NCI-H187 (cell line): Measurements from ENCODE around the gene DUSP6.
"Not testable (repeated sequence)": the region's sequence is repeated elsewhere in the genome, so short reads cannot be mapped to it uniquely, and the experiment has no call there.

Source experiments
- DNase-seq, 2 experiments: peaks; one replicate each; lab custom pipeline; 2025; lab: John Stamatoyannopoulos, UW

The DUSP6 gene

DNA sequence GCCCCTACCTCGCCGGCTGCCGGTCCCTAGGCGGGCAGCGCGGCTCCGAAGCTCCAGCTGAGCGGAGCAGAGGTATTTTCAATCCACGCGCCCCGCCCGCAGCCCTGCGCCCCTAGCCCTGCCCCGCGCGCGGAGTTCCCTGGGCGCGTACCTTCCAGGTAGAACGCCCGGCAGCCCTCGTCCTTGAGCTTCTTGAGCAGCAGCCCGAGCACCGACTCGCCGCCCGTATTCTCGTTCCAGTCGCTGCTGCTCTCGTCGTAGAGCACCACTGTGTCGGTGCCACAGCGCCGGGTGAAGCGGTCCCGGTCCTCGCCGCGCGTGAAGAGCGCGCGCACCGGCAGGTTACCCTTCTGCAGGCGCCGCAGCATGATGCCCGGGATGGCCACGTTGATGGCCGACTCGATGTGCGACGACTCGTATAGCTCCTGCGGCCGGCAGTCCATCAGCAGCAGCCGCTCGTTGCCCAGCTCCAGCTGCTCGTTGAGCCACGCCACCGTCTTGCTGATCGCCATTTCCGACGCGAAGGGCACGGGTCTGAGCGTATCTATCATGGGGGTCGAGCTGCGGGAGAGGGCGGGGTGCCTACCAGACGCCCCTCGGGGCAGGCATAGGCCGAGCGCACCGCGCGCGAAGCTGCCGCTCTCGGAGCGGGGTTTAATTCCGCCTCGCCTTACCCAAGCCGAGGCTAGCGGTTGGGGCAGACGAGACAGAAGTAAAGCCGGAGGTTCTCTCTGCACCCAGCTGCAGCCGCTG, 636 bp downstream of the DUSP6 start:
- DNase-seq: peak in 1 of 2 experiments; percentile 41

DNA sequence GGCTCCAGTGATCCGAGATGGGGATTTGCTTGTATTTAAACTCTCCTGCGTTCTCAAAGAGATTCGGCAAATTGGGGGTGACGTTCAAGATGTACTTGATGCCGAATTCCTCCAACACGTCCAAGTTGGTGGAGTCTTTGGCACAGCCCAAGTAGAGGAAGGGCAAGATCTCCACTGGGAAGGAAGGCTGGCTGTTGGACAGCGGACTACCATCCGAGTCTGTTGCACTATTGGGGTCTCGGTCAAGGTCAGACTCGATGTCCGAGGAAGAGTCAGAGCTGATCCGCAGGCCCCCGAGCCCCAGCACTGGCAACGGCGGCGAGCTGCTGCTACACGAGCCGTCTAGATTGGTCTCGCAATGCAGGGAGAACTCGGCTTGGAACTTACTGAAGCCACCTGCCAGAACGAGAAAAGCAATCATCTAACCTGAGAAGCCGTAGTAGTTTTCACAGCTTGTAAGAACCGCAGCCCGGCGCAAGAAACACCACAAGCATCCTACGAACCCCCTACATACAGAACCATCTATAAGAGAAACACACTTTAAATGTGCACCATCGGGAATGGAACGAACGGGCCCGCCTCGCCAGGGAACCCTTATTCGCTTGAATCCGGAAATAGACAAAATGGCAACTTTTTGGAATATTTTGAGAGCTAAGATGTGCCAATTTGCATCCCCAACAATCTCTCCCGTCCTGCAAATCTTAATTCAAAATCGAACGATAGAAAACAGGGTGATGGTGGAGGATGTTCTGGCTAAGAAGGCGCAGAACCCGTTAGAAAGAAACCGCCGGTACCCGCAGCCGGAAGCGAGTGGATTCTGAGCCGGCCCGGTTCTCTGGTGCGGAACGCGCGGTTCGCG, 1.4 kb downstream of the DUSP6 start:
- DNase-seq: no peak

DNA sequence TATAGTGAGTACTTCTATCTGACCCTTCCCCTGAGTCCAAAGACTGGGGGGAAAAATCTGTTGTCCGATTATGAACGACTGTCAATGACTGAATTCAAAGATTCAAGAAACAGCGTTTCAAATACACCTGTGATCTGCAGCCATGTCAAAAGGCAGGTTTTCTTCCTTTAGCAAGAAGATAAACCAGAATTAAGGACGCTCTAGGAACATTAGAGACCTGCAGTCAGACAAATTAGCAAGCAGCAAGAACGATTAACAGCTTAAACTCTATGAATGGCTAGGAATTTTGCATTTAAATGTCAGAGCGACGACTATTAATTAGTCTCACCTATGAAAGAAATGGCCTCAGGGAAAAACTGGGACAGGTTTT, 2.1 kb downstream of the DUSP6 start:
- no peak for DNase-seq

DNA sequence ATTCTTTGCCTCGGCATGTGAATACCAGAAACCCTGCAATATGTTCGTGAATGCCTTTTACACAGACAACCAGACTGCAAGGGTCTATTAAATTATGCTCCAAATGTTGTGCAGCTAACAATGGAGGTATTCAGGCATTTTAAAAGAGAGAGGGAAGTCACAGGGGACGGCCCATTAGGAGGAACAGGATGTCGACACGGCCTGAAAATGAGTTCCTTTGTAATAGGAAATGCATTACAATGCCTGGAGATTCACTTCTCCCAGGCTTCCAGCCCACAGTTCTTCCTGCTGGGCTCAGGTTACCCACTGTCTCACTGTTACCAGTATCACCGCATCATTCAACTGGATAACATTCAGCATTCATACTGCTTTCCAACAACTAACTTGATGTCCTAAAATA, 2.5 kb downstream of the DUSP6 start:
- DNase-seq: no peak

DNA sequence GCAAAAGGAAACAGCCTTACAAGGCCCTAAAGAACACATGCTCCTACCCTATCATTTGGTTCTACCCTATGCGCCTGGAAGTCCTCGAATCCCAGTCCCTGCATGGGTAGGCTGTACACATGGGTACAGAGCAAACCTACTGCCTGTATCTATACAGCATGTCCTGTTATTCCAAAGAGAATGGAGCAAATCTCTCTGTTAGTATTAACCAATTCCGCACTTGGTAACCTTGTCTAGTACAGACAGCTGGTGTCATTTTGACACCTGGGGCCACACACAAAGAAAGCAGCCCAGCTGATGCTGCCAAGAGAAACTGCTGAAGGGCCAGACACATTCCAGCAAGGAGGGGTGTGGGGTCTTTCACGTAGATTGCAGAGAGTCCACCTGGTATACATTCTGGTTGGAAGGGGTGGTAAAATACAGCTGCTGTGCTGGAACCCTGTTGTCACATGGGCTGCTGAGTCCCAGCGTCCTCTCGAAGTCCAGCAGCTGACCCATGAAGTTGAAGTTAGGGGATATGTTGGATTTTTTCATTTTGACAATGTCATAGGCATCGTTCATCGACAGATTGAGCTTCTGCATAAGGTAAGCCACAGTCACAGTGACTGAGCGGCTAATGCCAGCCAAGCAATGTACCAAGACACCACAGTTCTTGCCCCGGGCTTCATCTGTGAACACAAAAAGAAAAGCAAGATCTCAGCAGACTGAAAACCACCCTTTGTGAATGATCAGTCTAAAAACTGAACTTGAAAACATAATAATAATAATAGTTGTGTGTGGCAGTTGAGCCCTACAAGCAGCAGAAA, 3.2 kb downstream of the DUSP6 start:
- DNase-seq: no peak

DNA sequence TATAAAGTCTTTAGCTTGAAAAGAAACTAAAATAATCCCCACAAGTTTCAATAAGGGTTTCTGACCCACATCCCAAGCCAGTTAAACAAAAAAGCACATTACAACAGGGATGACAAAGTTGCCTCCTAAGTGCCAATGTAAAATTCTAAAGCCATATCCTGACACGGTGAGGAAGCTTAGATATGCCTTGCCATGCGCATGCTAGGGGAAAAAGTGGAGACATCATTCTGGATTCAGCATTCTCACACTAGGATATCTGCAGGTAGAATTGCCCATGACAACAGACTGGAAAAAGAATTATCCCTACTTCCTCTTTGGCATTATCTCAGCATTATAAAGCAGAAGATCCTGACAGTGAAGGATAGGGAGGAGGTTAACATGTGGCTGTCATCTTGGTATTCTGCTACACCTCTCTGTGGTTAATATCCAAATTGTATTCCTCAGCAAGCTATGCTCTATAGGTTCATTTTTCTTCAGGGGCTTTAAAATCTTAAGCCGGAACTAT, 4.9 kb downstream of the DUSP6 start:
- no peak for DNase-seq

DNA sequence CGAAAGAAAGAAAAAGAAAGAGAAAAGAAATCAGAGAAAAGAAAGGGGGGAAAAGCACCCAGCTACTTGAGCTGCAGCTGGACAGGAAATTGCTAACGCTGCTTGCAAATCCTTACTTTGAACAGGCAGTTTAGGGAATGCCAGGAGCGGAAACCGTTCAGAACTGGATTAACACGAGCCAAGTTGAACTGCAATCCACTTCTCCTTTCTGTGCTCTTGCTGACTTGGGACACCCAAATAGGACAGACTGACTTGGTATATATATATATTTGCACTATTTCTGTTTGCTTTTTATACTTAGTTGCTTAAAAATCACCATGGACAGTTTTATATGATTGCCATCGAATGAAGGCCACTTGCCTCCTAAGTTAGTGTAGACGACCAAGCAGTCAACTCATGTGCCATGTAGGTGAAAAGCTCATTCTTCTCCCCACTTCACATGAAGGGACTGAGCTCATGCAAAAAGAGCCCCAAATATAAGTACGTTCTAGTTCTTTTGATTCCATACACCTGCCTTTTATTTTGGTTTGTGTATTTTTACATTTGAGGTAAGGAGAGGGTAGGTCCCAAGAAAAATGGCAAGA, 5.5 kb downstream of the DUSP6 start:
- DNase-seq: no peak

DNA sequence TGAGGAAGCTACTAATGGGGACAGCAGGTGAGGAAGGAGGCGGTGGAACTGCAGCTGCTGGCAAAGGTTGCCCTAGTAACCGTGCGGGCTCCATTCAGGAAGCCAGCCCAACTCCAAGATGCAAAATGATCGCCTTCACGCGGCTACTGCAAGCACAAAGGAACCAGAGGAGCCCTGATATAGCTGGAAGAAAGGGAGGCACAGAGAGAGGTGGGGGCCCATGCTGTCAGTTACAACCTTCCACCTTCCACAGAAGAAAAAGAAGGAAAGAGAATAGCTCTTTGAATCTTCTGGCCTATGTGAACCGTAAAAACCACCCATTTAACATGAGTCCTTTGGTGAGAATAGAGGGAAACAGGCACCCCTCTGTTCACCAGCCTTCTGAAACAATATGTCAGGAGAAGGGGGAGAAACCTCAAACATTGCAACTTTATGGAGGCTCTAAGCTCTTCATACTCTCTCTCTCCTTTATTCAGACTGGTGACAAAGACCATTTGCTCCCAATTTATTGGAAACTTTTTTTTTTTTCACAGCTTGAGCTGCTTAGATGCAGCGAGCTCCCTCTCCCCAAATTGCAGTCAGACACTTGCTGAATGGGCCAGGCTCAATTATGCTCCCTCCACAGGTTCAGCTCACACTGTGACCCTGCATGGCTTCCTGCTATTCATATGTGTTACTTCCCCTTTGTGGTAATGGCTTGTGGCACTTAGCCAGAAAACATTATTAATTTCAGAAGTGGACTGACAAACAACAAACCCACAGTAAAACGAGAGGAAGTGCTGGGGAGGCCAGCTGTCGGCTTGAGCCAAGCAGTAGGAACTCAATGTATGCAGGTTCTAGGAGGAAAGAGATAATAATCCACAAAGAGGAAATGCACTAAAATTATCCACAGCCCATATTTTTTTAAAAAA, 6.2 kb downstream of the DUSP6 start:
- DNase-seq: peak; percentile 27 to 77

DNA sequence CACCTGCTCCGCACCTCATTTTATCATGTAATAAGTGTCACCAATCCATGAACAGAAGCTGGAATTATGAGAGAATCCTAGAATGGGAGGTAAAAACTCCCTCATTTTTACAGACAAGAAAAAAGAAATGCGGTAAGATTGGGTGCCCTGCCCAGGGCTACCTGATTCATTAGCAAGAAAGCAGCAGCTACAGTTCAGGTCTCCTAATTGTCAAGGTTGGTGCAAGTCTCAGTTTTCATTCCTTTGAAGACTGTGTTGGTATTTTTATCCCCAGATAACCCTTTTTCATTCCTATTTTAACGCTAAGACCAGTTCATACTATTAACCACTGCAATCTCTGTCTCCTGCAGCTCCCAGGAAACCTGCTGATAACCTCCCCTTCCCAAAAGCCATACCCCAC, 6.9 kb downstream of the DUSP6 start:
- no peak for DNase-seq

DNA sequence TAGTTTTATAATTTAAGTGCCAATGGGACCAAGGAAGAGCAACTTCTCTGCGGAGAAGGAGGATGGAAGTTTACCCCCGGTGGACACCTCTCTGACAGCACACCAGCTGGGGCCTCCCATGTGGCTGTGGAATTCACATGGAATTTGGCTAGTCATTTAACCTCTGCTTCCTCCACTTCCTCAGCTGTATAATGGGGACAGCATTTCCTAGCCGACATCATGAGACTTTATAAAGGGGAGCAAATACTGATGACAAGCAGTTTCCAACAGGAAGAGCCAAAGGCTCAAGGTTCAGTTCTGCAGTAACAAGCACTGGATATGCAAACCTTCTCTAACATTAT, 7.5 kb downstream of the DUSP6 start:
- no peak for DNase-seq

DNA sequence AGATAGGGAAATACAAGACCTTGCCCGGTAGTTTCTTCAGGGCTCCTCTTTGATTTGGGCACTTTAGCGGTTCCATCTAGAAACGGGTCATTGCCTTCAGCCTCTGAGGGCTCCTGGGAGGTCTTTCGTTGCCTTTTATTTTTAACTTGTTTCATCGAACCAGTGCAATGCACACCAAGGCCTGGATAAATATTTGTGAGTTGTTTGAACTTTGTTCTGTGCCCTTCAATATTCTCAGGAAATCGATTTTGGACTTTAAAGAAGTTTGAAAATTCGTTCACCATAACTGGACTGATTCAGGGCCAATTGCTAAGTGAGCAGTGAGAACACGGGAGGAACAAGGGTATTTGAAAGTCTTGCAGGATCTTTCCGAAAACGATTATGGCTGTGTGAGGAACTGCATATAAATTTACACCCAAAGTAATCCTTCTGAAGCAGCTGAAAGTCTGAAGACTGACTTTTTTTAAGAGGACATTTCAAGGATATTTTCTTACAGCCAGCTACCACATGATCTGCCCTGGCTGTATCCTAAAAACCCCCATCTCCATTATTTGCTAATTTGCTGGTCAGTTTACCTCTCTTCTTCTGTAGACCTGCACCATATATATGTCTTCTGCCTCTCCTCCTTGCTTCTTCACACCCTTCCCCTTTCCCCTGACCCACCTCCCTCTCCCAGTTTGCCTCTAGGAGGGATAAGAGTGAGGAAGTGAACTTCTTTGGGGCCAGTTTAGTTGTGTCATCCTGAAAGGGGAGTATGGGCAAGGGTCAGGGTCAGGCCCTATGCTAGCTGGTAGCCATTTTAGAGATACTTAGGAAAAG, 8.0 kb downstream of the DUSP6 start:
- DNase-seq: no peak

DNA sequence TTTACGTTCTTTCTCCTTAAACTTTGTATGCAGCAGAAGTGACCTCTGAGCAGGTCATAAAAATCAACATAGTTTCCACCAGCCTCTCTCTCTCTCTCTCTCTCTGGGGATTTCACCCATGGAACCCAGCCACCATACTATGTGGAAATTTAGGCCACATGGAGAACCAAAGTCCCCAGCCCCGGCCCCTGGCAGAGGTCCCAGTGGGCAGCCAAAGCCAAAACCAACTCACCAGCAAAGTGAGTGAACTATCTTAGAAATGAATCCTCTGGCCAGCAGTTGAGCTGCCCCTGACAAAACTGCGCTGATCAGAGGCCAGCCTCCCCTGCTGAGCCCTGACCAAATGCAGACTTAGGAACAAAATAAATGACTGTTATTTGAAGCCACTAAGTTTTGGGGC, 9.2 kb downstream of the DUSP6 start:
- DNase-seq: no peak

DNA sequence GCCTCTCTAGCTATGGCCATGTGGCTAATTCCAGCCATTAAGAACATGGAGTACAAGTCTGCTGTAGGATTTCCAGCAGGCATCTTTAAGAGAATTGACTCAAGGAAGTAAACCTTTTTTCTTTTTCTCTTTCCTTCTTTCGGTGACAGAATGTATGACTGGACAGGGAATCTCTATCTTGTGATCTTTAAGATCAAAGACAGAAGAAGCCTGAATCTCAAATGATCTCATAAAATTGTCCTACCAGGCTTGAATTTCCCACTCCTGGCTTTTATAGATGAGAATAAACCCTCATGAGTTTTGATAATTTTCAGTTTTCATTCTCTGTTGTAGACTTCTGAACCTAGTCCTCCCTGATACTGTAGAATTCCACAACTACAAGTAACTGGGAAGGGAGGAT, 11.4 kb downstream of the DUSP6 start:
- DNase-seq: no peak

DNA sequence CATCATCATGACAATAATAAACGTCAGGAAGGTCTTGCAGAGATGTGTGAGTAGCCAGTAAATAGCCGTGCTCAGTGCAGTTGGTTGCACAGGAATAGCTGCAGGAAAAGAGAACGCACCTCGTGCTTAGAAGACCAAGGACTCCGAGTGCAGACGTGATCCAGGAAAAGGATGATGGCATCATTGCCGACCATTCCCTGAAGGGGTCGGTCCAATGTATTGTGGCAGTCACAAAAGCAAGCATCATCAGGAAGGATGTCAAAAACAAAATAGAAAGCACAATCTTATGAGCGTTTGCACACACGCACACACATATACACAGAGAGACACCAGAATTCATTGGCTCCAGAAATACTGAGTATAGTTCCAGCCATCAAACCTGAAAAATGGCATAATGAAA, 12.8 kb downstream of the DUSP6 start:
- DNase-seq: no peak

DNA sequence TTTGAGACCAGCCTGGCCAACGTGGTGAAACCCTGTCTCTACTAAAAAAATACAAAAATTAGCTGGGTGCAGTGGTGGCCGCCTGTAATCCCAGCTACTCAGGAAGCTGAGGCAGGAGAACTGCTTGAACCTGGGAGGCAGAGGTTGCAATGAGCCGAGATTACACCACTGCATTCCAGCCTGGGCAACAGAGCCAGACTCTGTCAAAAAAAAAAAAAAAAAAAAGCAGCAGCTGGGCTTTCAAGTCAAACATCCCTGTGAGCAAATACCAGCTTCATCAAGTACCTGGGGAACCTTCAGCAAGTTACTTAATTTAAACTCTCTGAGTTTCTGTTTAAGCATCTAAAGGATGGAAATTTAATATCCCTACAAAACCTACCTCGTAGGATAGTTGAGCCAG, 15.2 kb downstream of the DUSP6 start:
- DNase-seq: not testable (repeated sequence)

DNA sequence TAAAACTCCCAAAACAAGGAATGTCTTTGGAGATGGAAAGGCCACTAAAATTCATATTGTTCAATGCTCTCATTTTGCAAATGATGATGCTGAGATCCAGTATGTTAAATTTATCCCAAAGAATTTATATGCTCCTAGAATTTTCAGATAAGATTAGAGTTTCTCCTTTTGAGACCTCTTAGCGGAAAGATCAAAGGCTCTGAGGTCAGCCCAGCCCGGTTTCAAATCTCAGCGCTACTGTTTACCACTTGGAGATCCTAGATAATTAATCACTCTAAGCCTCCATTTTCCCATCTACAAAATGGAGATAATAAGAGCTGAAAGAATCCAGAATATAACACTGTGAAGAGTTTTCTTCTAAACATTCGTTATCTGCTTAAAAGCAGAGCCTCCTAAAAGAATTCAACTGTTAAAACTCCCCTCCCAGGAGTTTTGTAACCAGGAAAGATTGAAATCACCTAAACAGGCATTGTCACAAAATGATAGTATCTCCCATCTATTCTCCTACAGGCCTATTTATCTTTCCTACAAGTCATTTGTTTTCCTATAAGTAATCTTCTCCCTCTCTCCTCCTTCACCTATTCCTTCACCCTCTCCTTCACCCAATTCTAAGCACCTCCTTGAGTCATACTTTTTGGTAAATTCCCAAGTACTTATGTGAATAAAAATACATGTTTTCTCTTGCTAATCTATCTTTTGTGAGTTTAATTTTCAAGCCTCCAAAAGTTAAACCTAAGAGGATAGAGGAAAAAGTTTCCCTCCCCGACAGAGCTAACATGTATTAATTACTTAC, 16.7 kb downstream of the DUSP6 start:
- DNase-seq: no peak

DNA sequence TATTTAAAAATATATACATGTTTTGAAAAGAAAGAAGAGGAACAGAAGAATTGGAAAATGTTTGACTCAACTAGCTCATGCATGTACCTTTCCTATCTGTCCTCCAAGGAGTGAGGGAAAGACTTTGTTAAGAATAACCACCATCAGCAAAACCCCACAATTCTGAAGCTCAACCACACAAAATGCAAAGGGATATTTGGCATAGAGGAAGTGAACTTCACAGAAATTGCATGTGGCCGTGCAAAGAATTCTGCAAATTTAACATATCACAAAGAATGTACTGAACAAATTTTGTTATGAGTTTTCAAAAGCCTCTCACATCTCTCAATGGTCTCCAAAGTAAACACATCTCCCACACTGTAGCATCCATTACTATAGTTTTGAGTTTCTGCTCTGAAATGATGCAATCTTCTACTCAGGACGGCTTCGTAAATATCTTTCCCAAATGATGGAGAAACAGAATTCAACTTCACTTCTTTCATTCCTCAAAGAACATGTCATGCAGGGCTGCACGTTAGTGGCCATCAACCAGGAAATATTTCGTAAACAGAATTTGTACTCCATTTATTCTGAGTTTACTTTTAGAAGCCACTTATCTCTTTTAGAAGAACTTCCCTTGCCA, 17.6 kb downstream of the DUSP6 start:
- no peak for DNase-seq

DNA sequence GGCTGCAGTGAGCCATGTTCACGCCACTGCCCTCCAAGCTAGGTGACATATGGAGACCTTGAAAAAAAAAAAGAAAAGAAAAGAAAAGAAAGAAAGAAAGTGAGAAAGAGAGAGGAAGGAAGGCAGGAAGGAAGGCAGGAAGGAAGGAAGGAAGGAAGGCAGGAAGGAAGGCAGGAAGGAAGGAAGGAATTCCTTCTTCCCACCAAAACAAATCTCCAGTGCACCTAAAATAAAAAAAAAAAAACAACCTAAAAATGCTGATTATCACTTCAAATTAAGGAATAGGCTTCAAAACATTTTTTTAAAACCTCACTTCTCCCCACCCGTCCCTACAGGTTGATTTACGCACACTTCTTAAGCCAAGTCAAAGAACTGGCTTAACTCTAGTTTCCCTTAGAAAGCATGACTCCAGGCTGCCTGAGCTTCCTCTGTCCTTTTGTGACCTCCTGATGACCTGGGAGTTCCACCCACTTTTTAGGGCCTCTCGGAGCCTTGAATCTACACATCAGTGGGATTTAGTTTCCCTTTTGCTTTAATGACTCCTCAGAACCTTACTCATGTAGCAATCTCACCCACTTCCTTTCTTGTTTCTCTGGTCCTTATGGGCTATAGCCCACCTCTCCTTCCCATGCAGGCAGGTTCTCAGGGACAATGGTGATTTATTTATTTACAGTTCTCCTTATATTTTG, 18.6 kb downstream of the DUSP6 start:
- DNase-seq: no peak
